Parathyroid adenoma (tissue), 2 donors: ENCODE measurements around the gene TLR5.

Source experiments
- H2AFZ ChIP-seq: fragments of 300-600 bp; sonication (generic); one replicate; pipeline ENCODE4 v1.7.0; 2017; ENCODE audit warnings: antibody characterized with exemption, mild to moderate bottlenecking
- H3K27ac ChIP-seq: fragments of 300-600 bp; sonication (generic); one replicate; pipeline ENCODE4 v1.7.0; 2017
- H3K27me3 ChIP-seq: fragments of 300-600 bp; sonication (generic); one replicate; pipeline ENCODE4 v1.7.0; 2017; ENCODE audit warnings: low read length; ENCODE audit not compliant: control insufficient read depth, insufficient read depth
- H3K36me3 ChIP-seq: fragments of 300-600 bp; sonication (generic); one replicate; pipeline ENCODE4 v1.7.0; 2017; ENCODE audit warnings: low read length; ENCODE audit not compliant: control insufficient read depth, insufficient read depth
- H3K4me1 ChIP-seq: fragments of 300-600 bp; sonication (generic); one replicate; pipeline ENCODE4 v1.7.0; 2017; ENCODE audit warnings: control low read depth
- H3K4me2 ChIP-seq: fragments of 300-600 bp; sonication (generic); one replicate; pipeline ENCODE4 v1.7.0; 2017; ENCODE audit warnings: low read length
- H3K4me3 ChIP-seq: fragments of 300-600 bp; sonication (generic); one replicate; pipeline ENCODE4 v1.7.0; 2017; ENCODE audit warnings: low read depth, low read length
- H3K79me2 ChIP-seq: fragments of 300-600 bp; sonication (generic); one replicate; pipeline ENCODE4 v1.7.0; 2017; ENCODE audit warnings: control low read depth
- H3K9ac ChIP-seq: fragments of 300-600 bp; sonication (generic); one replicate; pipeline ENCODE4 v1.7.0; 2017; ENCODE audit warnings: mild to moderate bottlenecking
- H3K9me3 ChIP-seq: fragments of 300-600 bp; sonication (generic); one replicate; pipeline ENCODE4 v1.7.0; 2017; ENCODE audit warnings: low read length; ENCODE audit not compliant: control insufficient read depth
- CTCF ChIP-seq: fragments of 300-600 bp; sonication (generic); IDR thresholded peaks from one replicate; pipeline ENCODE4 v1.7.0; 2017; ENCODE audit warnings: antibody characterized with exemption, mild to moderate bottlenecking
- donor health status: primary hyperparathyroidism.

The TLR5 gene

GRCh38 chr1:223150443-223150842 is 7.4 kb upstream of the TLR5 start:
- no peak for TF ChIP-seq CTCF
- no peak overlapping the region for H2AFZ ChIP-seq
- H3K4me1 ChIP-seq = no peaks in the 10 kb centered on the region

GRCh38 chr1:223147873-223148272 is 4.8 kb upstream of the TLR5 start:
- no peaks in the 10 kb centered on the region for H3K9me3 ChIP-seq

More at GRCh38 chr1:223150443-223150842, 7.4 kb upstream of the TLR5 start:
- Histone ChIP-seq H3K79me2 (no peaks in the 10 kb centered on the region), H3K36me3 (no peaks in the 10 kb centered on the region), H3K27me3 (no peaks in the 10 kb centered on the region), H3K4me2 (no peak overlapping the region), H3K27ac (no peak overlapping the region), H3K9ac (no peak overlapping the region), H3K9me3 (no peaks in the 10 kb centered on the region), H3K4me3 (no peak overlapping the region)

GRCh38 chr1:223147409-223147808 is 4.4 kb upstream of the TLR5 start:
- Histone ChIP-seq H2AFZ (no peak overlapping the region), H3K27ac (no peak overlapping the region), H3K9me3 (no peaks in the 10 kb centered on the region), H3K79me2 (no peaks in the 10 kb centered on the region), H3K27me3 (no peaks in the 10 kb centered on the region), H3K36me3 (no peaks in the 10 kb centered on the region), H3K9ac (no peak overlapping the region), H3K4me2 (no peak overlapping the region), H3K4me1 (peaks cover 6% of the 10 kb centered on the region), H3K4me3 (no peak overlapping the region)
- no peak for TF ChIP-seq CTCF

More at GRCh38 chr1:223147873-223148272, 4.8 kb upstream of the TLR5 start:
- Histone ChIP-seq H2AFZ (no peak overlapping the region), H3K9ac (no peak overlapping the region), H3K4me3 (no peak overlapping the region), H3K36me3 (no peaks in the 10 kb centered on the region), H3K79me2 (no peaks in the 10 kb centered on the region), H3K4me2 (no peak overlapping the region), H3K27me3 (no peaks in the 10 kb centered on the region), H3K27ac (no peak overlapping the region), H3K4me1 (peaks cover 6% of the 10 kb centered on the region)
- TF ChIP-seq CTCF = no peak

- TF ChIP-seq CTCF = no peak
- no peaks in the 10 kb centered on the region for H3K27me3 ChIP-seq
- H3K36me3 ChIP-seq = no peaks in the 10 kb centered on the region
- H3K27ac ChIP-seq = no peak overlapping the region
- H3K4me1 ChIP-seq = peaks cover 6% of the 10 kb centered on the region
- H3K9me3 ChIP-seq = no peaks in the 10 kb centered on the region
- H3K4me3 ChIP-seq = no peak overlapping the region
- no peaks in the 10 kb centered on the region for H3K79me2 ChIP-seq
- no peak overlapping the region for H3K9ac ChIP-seq
- H3K4me2 ChIP-seq = no peak overlapping the region
- H2AFZ ChIP-seq = no peak overlapping the region
Measured at GRCh38 chr1:223146745-223147144, 3.7 kb upstream of the TLR5 start.

GRCh38 chr1:223144914-223145313 is 1.9 kb upstream of the TLR5 start:
- H3K36me3 ChIP-seq = no peaks in the 10 kb centered on the region
- no peak overlapping the region for H3K4me2 ChIP-seq
- H3K9me3 ChIP-seq = no peaks in the 10 kb centered on the region
- H3K9ac ChIP-seq = no peak overlapping the region
- no peak overlapping the region for H2AFZ ChIP-seq
- H3K4me3 ChIP-seq = no peak overlapping the region
- no peaks in the 10 kb centered on the region for H3K79me2 ChIP-seq
- H3K4me1 ChIP-seq = peaks cover 6% of the 10 kb centered on the region
- no peak for TF ChIP-seq CTCF
- no peaks in the 10 kb centered on the region for H3K27me3 ChIP-seq
- no peak overlapping the region for H3K27ac ChIP-seq
